ENCODE results near the gene NCOA1.

- TF ChIP-seq RARB (CRISPR knock-in tag; IDR thresholded peaks at IDR 0.05) (no peak), GLIS3 (CRISPR knock-in tag; IDR thresholded peaks at IDR 0.05) (no peak), ESRRG (CRISPR knock-in tag; IDR thresholded peaks at IDR 0.05) (no peak), TOX (CRISPR knock-in tag; IDR thresholded peaks at IDR 0.05; ENCODE audit: borderline replicate concordance) (no peak), TSHZ2 (CRISPR knock-in tag; IDR thresholded peaks at IDR 0.05) (no peak), PATZ1 (CRISPR knock-in tag; IDR thresholded peaks at IDR 0.05; ENCODE audit: borderline replicate concordance) (no peak), ZC3H10 (CRISPR knock-in tag; IDR thresholded peaks at IDR 0.05) (no peak), TCF4 (CRISPR knock-in tag; IDR thresholded peaks at IDR 0.05; ENCODE audit: borderline replicate concordance) (no peak)
Observed at GRCh38 chr2:24579053-24579803, 88.2 kb downstream of the NCOA1 start.

Measured in SK-N-SH treated with all-trans-retinoic acid at 6 μM for 48 hours (cell line).